Subcutaneous adipose tissue (tissue), 4 donors: ENCODE data around the gene VAT1L. TPM values are rescaled to one million over a fixed set of nuclear protein-coding genes. Genes with fewer than 3 reads are reported as not detected.

Experiments used
- CTCF ChIP-seq: fragments of 450-650 bp; IDR thresholded peaks from one replicate; pipeline ENCODE4 v1.5.1; 2016; ENCODE audit warnings: low read depth, mild to moderate bottlenecking, control low read depth, antibody characterized with exemption, moderate library complexity
- total RNA-seq, 4 donors: library from RNA; depleted of rRNA; stranded (reverse); fragments of >200 nt; gene quantifications; one replicate each; pipeline ENCODE4 v1.1.0, GENCODE V29; 2016

Gene VAT1L
- total RNA-seq, 4 donors from 2014 or later = 0.22 to 0.34 TPM; not detected in 2

- no peak for TF ChIP-seq CTCF
These were observed 38.9 kb upstream of the VAT1L start for GRCh38 chr16:77749415-77749814.

GRCh38 chr16:77758046-77758445 lies 30.3 kb upstream of the VAT1L start:
- TF ChIP-seq CTCF = no peak

GRCh38 chr16:77758508-77758907 lies 29.9 kb upstream of the VAT1L start:
- no peak for TF ChIP-seq CTCF

GRCh38 chr16:77759201-77759600 lies 29.2 kb upstream of the VAT1L start:
- TF ChIP-seq CTCF = no peak

GRCh38 chr16:77759821-77760220 lies 28.5 kb upstream of the VAT1L start:
- TF ChIP-seq CTCF = no peak

- TF ChIP-seq CTCF = no peak
These were observed 27.6 kb upstream of the VAT1L start for GRCh38 chr16:77760800-77761199.

- no peak for TF ChIP-seq CTCF
These were observed 27.2 kb upstream of the VAT1L start for GRCh38 chr16:77761204-77761603.
